ENCODE data around the gene HMHB1.

The HMHB1 gene

DNA sequence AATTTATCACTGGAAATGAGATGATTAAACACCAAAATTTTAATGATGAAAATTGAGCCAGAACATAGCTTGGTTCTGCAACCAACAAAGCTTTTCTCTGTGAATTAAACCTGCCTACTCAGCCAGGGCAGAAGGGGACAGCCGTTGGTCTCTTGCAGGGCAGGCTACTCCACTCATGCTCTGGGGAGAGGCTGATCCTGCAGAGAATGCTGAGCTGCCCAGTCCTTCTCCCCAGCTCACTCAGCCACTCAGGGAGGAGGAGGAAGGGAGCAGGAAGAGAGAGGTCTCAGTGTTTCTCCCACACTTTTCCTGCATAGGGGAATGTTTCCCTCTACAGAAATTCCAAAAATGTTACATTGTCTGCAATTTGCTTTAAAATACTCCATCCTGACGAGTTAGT lies 40.4 kb upstream of the HMHB1 start:
- TF ChIP-seq, protein P1, sequence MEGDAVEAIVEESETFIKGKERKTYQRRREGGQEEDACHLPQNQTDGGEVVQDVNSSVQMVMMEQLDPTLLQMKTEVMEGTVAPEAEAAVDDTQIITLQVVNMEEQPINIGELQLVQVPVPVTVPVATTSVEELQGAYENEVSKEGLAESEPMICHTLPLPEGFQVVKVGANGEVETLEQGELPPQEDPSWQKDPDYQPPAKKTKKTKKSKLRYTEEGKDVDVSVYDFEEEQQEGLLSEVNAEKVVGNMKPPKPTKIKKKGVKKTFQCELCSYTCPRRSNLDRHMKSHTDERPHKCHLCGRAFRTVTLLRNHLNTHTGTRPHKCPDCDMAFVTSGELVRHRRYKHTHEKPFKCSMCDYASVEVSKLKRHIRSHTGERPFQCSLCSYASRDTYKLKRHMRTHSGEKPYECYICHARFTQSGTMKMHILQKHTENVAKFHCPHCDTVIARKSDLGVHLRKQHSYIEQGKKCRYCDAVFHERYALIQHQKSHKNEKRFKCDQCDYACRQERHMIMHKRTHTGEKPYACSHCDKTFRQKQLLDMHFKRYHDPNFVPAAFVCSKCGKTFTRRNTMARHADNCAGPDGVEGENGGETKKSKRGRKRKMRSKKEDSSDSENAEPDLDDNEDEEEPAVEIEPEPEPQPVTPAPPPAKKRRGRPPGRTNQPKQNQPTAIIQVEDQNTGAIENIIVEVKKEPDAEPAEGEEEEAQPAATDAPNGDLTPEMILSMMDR (conservative IDR thresholded peaks at IDR 0.05; ENCODE audit: control insufficient read depth, insufficient read depth, low read depth, low read length) = no peak
- no peak for DNase-seq (ENCODE audit: low read depth)
- H3K4me3 ChIP-seq (ENCODE audit: control insufficient read depth, low read depth, low read length) = no peak overlapping the region

DNA sequence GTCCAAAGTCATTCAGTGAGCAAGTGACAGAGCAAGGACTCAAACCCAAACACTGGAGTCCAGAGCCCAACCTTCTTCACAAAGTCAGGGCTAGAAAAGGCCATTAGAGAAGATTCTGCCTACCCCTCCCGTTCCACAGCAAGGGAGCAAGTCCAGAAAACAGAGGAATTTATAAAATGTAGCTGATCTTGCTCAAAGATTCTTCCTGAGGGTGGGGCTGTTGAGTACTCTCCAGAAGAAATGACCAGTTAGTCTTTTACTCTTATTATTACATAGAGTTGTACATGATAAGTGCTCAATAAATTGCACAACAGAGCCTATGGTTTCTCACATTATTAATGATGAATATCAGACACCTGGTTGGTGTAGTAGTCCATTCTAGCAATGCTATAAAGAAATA lies 39.3 kb upstream of the HMHB1 start:
- TF ChIP-seq, protein P1 (conservative IDR thresholded peaks at IDR 0.05; ENCODE audit: control insufficient read depth, insufficient read depth, low read depth, low read length) = no peak
- DNase-seq (ENCODE audit: low read depth) = no peak
- H3K4me3 ChIP-seq (ENCODE audit: control insufficient read depth, low read depth, low read length) = no peak overlapping the region

DNA sequence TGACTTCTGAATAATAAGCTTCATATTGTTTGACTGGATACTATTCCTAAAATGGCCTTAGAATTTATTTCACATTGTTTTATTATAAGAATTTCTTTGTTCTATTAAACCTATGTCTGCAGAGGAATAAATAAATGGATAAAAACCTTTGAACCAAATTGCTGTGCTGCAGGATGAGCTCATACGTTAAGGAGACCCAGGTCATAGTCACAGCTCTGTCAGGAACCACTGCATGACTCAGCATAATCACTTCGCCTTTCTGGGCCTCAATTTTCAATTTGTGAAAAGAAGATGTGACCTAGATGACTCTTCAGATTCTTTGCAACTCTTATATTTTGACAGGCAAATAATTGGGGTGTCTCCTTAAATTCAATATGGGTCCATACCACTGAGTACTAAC lies 36.7 kb upstream of the HMHB1 start:
- TF ChIP-seq, protein P1 (conservative IDR thresholded peaks at IDR 0.05; ENCODE audit: control insufficient read depth, insufficient read depth, low read depth, low read length) = no peak
- no peak overlapping the region for H3K4me3 ChIP-seq (ENCODE audit: control insufficient read depth, low read depth, low read length)
- peak; percentile 87 for DNase-seq (ENCODE audit: low read depth)

DNA sequence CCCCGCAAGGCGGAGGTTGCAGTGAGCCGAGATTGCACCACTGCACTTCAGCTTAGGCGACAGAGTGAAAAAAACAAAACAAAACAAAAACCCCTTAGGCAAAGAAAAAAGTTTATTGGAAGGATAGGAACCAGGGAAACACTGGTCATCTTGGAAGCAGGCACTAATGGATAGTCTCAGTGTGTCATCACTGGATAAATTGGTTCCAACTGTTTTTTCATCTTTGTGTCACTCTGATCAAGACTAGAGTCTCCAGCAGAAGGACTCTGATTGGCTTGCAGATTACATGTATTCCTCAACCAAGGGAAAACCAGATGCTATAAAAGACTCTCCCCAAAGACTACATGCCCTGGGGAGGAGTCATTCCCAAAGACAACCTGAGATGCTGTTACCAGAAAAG lies 35.0 kb upstream of the HMHB1 start:
- no peak overlapping the region for H3K4me3 ChIP-seq (ENCODE audit: control insufficient read depth, low read depth, low read length)
- DNase-seq (ENCODE audit: low read depth) = no peak
- TF ChIP-seq, protein P1 (conservative IDR thresholded peaks at IDR 0.05; ENCODE audit: control insufficient read depth, insufficient read depth, low read depth, low read length) = no peak

DNA sequence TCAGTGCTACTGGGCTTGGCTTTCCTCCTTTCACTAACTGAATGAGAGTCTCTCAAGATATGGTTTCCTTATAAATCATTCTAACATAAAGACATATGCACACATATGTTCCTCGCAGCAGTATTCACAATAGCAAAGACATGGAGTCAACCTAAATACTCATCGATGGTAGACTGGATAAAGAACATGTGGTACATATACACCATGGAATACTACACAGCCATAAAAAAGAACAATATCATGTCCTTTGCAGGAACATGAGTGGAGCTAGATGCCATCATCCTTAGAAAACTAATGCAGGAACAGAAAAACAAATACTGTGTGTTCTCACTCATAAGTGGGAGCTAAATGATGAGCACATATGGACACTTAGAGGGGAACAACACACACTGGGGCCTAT lies 32.5 kb upstream of the HMHB1 start:
- DNase-seq (ENCODE audit: low read depth) = no peak
- H3K4me3 ChIP-seq (ENCODE audit: control insufficient read depth, low read depth, low read length) = no peak overlapping the region
- TF ChIP-seq, protein P1 (conservative IDR thresholded peaks at IDR 0.05; ENCODE audit: control insufficient read depth, insufficient read depth, low read depth, low read length) = no peak

DNA sequence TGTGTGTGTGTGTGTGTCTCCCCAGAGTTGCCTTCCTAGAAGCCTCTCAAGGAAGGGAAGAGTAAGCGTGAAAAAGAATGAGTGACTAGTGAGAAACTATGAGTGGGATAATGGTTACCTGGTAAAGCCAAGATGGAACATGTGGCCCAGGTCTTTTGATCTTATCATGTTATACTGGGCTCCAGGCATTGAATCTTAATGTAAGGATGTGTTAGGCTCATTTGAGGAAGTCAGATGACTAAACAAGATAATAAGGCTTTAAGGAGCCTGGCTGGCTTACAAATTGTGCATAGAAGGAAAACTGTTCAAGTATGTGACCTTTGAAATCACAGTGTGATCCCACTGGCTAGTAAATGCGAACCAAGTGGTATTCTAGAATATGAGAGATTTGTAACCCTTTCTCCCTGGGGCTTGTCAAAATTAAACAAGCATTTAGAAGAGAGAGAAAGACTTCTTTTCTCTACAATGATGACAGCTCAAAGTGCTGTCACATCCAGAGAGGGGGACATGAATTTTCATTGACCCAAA lies 29.9 kb upstream of the HMHB1 start:
- no peak for DNase-seq (ENCODE audit: low read depth)
- TF ChIP-seq, protein P1 (conservative IDR thresholded peaks at IDR 0.05; ENCODE audit: control insufficient read depth, insufficient read depth, low read depth, low read length) = no peak
- H3K4me3 ChIP-seq (ENCODE audit: control insufficient read depth, low read depth, low read length) = no peak overlapping the region
